NCI-H1105 treated with DMSO at 0.1 percent for 48 hours (cell line): ENCODE data around the gene SALL4.

Experiments
- DNase-seq: peaks from one replicate; lab custom pipeline; 2025; lab: John Stamatoyannopoulos, UW

SALL4 gene

GRCh38 chr20:51735728-51736600 lies 66.4 kb downstream of the SALL4 start:
- DNase-seq: no peak

DNA sequence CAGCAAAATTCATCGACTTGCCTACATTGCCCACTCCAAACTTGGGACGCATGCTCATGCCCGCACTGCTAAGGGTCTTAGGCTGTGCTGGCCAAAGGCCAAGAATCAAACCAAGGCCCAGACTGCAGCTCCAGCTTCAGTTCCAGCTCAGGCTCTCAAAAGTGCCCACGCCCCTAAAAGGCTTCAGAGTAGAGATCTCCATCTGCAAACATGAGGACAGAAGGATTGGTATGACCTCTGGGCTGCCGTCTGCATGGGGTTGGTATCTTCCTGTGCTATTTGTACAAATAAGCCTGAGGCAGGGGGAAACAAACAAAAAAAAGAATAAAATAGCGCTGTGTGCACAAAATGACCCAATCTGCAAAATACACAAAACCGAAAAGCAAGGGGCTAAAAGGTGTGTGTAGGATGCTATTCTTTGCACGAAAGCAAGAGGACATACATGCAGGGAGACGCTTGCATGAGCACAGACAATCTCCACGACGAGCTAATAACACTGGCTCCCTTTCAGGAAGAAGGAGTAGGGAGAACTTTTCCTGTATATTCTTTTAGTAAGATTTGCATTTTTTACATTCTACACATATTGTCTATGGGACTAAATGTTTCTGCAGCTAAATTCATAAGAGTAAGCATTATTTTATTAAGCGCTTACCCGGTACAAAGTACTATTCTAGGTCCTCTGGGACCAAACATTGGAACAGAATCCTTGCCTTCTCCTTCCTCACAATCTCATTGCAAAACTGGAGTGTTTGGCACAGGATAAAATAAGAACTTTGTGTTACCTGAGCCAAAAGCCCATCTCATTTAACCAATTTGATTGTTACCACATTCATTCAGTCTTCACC lies 67.2 kb downstream of the SALL4 start:
- no peak for DNase-seq

DNA sequence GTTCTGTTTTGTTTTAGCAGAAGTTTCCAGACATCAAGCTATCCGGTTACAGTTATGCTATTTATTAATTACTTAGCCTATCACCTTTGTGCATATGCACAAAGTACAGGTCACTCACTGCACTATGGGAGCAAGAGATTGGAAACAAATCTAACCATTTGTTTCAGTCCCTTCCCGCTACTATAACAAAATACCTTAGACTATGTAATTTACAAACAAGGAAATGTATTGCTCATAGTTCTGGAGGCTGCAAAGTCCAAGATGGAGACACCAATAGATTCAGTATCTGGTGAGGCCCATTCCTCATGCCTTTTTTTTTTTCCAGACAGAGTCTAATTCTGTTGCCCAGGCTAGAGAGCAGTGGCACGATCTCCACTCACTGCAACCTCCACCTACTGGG lies 69.3 kb downstream of the SALL4 start:
- DNase-seq: no peak
